GM12892 (cell line): Measurements from ENCODE around the gene SCGB3A1.

Source experiments
- DNase-seq: peaks from one replicate; pipeline ENCODE4 v3.0.0; 2011; ENCODE audit not compliant: insufficient read length
- FAIRE-seq: peaks from 2 replicates; lab custom pipeline; 2011; peaks lifted over from hg19 to GRCh38; lab: Jason Lieb, UNC
- POLR2A ChIP-seq: IDR thresholded peaks from 2 replicates; pipeline ENCODE4 v1.6.1; 2011; ENCODE audit warnings: low read depth, low read length, control low read depth
- POLR2AphosphoS5 ChIP-seq: IDR thresholded peaks from 2 replicates; pipeline ENCODE4 v1.6.1; 2011; ENCODE audit warnings: low read depth, low read length, control low read depth
- TAF1 ChIP-seq: IDR thresholded peaks from 2 replicates; pipeline ENCODE4 v1.6.1; 2011; ENCODE audit warnings: low read depth, mild to moderate bottlenecking, control low read depth, low read length, borderline replicate concordance

Gene SCGB3A1

GRCh38 chr5:180599981-180600553 is 8.8 kb upstream of the SCGB3A1 start:
- no peak for DNase-seq

GRCh38 chr5:180599590-180599914 is 8.3 kb upstream of the SCGB3A1 start:
- TF ChIP-seq POLR2A (no peak), POLR2AphosphoS5 (no peak), TAF1 (no peak)
- FAIRE-seq (no peak), DNase-seq (no peak)

More at GRCh38 chr5:180599981-180600553, 8.8 kb upstream of the SCGB3A1 start:
- no peak for FAIRE-seq
- TF ChIP-seq TAF1, result no peak
- TF ChIP-seq POLR2AphosphoS5, result no peak
- TF ChIP-seq POLR2A, result no peak

DNA sequence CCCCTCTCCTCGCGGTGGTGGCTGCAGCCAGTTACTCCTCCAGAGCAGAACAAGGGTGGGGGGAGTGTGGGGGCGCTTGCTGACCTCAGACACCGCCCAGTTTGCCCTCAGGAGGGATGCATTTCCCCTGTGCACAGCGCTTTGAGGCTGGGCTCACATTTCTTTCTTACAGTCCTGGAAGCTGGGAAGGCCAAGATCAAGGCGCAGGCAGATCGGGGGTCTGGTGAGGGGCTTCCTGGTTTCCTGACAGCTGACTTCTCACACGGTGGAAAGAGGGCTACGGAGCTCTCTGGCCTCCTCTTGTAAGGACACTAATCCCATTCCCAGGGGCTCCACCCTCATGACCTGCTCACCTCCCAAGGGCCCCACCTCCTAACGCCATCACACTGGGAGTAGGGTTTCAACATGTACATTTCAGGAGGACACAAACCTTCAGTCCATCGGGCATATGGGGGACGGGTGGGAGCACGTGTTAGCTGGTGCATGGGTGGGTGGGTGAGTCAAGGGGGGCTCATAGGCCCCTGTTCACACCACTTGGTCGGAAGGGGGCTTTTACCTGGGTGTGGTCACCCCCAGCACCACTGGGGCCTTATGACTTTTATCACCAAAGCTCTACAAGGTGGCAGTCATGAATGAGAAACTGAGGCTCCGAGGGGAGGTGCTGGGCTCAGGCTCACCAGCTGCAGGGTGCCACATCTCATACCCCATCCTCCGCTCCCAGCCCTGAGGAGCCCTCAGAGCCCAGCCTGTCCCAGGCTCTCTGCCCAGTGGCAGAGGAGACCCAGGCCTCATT is 7.7 kb upstream of the SCGB3A1 start:
- no peak for FAIRE-seq
- TF ChIP-seq POLR2AphosphoS5, result no peak
- TF ChIP-seq TAF1, result no peak
- no peak for TF ChIP-seq POLR2A

GRCh38 chr5:180598316-180598701 is 7.0 kb upstream of the SCGB3A1 start:
- FAIRE-seq, result no peak
- no peak for TF ChIP-seq POLR2AphosphoS5
- no peak for TF ChIP-seq TAF1
- TF ChIP-seq POLR2A, result no peak
- DNase-seq, result no peak

More for the DNA sequence above, 7.7 kb upstream of the SCGB3A1 start:
- DNase-seq, result no peak

DNA sequence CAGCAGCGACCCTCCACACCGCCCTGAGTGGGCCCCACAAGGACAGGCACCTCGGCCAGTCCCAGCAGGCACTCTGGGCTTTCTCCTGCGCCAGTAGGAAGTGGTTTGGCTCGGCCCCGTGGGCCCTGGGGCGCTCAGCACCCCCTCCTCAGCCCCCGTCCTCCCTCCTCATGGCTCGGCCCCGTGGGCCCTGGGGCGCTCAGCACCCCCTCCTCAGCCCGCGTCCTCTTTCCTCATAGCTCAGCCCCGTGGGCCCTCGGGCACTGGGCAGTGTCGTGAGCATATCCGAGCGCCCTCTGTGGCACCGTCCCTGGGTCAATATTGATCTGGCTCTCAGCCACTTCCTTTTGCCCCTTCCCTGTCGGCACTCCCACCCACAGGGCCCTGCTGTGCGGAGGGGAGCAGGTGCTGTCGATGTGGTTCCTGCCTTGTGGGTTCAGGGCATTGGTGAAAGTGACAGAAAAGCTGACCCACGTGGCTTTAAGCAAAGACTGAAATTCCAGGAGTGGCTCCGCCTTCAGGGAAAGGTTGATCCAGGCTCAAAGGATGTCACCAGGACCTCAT is 5.5 kb upstream of the SCGB3A1 start:
- no peak for TF ChIP-seq POLR2A
- TF ChIP-seq POLR2AphosphoS5, result no peak
- no peak for TF ChIP-seq TAF1
- DNase-seq (no peak), FAIRE-seq (no peak)

GRCh38 chr5:180596115-180596667 is 4.9 kb upstream of the SCGB3A1 start:
- no peak for FAIRE-seq
- DNase-seq, result no peak
- TF ChIP-seq POLR2AphosphoS5, result no peak
- no peak for TF ChIP-seq TAF1

- no peak for TF ChIP-seq POLR2AphosphoS5
- TF ChIP-seq POLR2A, result no peak
- TF ChIP-seq TAF1, result no peak
- FAIRE-seq (no peak), DNase-seq (no peak)
These were observed 4.2 kb upstream of the SCGB3A1 start for GRCh38 chr5:180595381-180596114.

- TF ChIP-seq POLR2A (no peak), POLR2AphosphoS5 (no peak)
- FAIRE-seq, result peak; percentile 14
These were observed 3.7 kb upstream of the SCGB3A1 start for GRCh38 chr5:180595046-180595379.

DNA sequence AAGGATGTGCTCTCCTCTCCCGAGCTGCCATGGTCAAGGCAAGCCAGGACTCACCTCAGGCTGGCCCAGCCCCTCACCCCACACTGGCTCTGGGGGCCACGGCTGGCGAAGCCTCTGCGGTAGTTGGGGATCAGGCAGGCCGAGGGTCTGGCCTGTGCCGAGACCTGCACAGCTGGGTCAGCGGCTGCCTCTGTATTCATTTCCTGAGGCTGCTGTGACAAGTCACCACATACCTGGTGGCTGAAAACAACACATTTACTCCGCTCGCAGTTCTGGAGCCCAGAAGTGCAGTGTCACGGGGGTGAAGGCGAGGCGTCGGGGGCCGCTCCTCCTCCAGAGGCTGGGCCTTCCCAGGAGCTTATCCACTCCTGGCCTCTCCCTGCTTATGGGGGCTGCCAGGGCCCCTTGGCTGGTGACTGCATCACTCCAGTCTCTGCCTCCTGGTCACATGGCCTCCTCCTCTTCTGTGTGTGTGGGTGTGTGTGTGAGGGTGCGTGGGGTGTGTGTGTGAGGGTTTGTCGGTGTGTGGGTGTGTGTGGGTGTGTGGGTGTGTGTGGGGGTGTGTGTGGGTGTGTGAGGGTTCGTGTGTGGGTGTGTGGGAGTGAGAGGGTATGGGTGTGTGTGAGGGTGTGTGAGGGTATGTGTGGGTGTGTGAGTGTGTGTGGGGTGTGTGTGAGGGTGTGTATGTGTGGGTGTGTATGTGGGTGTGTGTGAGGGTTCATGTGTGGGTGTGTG is 3.2 kb upstream of the SCGB3A1 start:
- DNase-seq (no peak), FAIRE-seq (no peak)
- TF ChIP-seq POLR2AphosphoS5, result no peak
- TF ChIP-seq TAF1, result no peak
- TF ChIP-seq POLR2A, result no peak

More at GRCh38 chr5:180595046-180595379, 3.7 kb upstream of the SCGB3A1 start:
- no peak for DNase-seq

DNA sequence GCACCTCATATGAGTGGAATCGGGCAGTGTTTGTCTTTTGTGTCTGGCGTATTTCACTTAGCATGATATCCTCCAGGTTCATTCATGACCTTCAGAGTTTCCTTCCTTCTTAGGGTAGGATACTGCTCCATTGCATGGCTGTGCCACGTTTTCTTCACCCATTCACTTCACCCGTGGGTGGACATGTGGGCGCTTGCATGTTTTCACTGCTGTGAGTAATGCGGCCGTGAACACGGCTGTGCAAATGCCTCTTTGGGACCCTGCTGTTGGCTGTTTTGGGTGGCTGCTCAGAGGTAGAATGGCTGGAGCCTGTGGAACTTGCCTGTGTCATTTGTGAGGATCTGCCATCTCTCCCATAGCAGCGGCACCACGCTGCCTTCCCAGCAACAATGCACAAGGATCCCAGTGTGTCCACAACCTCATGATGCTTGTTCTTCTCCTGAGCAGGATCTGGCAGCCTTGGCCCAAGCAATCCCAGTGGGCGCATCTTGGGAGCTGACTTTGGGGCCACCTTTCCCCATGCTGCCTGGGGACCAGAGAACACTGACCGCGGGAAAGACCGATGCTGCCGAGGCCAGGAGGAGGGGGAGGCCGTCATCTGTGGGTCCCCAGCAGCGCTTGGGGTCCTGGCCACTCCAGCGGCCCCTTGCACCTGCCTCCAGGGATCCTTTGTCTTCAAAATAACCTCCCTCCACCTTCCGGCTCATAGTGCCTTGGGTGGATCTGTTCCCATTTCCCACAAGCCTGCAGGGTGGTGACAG is 2.3 kb upstream of the SCGB3A1 start:
- TF ChIP-seq TAF1 (no peak), POLR2A (no peak), POLR2AphosphoS5 (no peak)
- no peak for FAIRE-seq
- DNase-seq, result no peak

DNA sequence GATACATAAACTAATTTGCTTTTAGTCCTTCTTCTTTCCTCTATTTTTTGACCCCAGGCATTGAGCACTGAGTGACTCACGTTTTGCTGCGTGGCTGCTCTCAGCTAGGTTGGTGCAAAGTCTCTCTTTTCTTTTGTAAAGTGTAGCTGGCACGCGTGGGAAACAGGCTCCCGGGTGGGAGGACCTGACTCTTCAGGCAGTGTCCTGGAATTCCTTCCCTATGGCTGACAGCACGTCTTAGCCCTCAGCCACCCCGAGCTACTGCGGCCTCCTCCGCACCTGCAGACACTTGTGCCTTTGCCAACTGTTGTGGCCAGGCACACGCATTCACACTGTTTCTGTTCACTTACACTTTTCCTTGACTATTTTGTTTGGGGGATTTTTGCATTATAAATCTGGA is 877 bp upstream of the SCGB3A1 start:
- DNase-seq, result no peak
- FAIRE-seq, result no peak
- TF ChIP-seq TAF1 (no peak), POLR2AphosphoS5 (no peak), POLR2A (no peak)
